GM18868 (cell line): Measurements from ENCODE around the gene DCDC1.

Experiments
- ATAC-seq: cut with Tn5 transposase; IDR thresholded peaks from one replicate; pipeline ENCODE4 v1.9.1; 2021; ENCODE audit warnings: mild to moderate bottlenecking, moderate library complexity; ENCODE audit not compliant: unreplicated experiment

DCDC1 gene

DNA sequence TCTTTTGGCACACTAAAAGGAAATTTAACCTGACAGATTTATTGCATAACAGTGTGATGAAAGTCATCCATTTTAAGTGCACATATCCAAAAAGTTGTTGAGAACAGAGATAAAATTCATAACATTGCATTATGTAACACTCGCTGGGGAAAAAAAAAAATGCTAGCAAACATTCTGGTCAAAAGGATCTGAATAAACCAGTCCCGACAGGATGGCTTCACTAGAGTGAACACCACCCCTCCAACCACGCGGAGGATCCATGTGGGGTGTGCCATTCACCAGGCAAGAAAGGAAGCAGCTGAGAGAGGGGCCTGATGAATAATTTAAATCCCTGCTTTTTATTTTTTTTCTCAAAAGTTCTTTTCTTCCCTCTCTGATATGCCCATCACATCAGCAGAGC lies 258.7 kb downstream of the DCDC1 start:
- no peak for ATAC-seq

DNA sequence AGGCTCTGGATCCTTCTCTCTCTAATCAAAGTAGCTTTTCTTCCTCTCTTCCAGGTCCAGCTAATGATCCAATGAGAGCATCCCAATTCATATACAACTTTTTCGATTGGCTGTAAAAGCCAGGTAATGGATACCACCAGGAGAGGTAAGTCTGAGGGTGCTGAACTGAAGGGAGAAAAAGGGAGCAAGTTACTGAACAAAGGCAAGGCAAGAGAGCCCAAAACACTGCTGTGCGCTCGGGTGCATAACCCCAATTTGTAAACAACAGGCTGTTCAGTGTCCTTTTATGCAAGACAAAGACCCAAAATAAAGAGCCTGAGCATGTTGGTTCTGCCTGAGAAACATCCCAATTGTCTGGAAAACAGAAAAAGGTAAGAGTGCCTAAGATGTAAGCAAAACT lies 260.1 kb downstream of the DCDC1 start:
- no peak for ATAC-seq

DNA sequence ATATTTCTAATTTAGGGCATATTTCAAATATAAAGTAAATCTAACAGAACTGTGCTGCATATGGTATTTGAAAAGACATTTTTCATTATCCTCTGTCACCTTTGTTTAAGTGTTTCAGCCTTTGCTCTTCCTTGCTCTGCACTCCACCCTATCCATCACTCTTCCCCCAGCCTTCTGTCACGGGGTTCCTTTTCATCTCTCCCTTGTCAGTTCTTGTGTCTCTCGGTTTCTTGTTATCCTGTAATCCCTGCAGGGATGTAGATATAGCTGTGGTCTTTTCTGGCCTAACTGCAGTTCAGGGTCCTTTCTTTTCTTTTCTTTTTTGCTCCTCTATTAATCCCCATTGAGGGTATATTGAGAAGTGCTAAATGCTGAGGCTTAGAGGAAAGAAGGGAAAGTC lies 261.9 kb downstream of the DCDC1 start:
- ATAC-seq, result no peak

DNA sequence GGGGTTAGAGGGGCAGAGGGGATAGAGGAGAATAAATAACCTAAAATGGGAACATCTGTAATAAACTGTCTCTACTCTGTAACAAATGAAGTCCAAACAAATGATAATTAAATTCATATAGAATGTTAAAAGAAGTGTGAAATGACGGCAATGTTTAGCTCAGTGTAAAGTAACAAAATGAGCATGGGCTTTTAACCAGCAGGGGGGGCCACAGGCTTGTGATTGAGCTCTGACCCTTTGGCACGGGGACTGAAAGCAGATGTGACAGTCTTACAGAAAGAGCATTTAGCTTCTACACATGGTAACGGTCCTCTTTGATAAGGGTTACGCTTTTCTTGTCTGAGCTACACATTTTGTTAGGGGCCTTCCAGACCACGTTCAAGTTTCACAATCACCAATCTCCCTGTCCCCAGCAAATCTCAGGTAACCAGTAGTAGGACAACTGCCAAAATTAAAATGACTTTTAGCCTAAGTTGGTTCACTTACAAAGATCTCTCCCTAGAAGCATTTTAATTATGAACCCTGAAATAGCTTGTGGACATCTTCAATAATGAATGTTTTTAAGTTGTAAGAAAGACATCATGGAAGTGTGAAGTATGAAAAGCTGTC lies 262.5 kb downstream of the DCDC1 start:
- peak; percentile 94 for ATAC-seq

DNA sequence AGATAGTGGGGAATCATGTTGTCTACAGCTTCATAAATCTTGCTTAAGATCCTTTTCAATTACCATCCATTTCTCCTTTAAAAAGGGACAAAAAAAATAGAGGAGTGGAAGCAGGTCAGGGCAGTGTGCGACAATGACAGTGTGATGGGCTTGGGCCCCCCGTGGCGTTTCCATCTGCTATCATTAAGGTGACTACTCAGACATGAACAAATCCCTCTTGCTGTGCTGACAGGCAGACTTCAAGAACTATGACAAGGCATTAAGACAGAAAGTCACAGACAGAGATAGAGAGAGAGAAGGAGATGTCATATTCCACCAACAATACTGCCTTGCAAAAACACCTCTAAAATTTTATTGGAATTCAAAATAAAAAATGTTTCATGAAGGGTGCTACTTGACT lies 263.2 kb downstream of the DCDC1 start:
- ATAC-seq, result no peak

DNA sequence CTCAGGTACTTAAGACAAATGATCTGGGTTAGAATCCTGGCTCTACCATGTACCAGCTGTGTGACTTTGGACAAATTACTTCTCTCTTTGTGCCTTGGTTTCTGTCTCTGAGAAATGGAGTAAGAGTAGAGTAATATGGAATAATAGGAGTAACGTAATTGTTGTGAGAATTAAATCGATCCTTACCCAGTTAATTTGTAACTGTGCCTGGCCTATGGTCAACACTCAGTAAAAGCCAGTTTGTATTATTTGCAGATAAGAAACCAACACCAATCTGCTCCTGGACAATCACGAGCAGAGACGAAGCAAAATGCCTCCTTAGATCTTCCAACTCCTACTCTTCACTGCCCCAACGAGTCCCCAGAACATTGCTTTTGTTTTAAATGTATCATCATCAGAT lies 266.7 kb downstream of the DCDC1 start:
- ATAC-seq, result no peak

DNA sequence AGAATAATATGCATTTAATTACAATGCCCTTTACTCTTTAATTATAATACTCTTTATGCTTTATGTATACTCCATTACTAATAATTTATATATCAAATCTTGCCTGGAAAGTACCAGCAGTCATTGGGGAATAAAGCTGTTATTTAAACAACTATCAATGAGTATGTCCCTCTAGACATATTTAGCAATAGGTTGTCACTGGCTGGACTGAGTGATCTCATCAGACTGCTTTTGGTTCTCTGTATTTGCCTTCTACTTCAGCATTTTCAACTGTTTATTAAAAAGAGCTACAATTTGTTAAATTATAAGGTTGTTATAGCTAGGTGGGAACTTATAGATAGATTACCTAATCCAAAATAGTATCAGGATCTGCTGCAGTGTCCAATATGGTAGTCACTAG lies 267.2 kb downstream of the DCDC1 start:
- no peak for ATAC-seq

DNA sequence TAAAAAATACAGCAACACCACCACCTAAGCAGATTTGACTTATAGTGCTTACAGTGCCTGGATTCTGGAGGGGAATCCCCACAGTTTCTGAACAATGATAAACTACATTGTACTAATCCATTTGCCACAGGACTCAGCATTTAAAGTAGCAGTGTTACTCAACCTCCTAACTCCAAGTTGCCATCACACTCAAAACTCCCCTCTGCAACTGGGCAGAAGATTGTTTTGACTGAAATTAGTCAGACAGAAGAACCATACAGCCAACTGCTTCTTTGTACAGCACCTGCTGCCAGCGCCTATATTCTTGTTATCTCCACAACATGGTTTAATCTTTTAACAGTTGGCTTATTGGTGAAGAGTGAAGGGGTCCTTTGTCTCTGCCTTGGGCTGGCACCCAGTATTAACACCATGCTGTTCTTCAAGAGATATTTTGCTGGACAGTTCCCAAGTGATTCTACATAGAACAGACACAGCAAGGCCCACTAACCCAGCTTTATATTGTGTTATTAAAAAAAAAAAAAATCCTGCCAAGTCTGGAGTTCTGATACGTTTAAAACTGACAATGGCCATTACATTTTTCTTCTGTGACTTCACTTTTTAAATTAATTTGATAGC lies 273.2 kb downstream of the DCDC1 start:
- ATAC-seq, result peak; percentile 73

DNA sequence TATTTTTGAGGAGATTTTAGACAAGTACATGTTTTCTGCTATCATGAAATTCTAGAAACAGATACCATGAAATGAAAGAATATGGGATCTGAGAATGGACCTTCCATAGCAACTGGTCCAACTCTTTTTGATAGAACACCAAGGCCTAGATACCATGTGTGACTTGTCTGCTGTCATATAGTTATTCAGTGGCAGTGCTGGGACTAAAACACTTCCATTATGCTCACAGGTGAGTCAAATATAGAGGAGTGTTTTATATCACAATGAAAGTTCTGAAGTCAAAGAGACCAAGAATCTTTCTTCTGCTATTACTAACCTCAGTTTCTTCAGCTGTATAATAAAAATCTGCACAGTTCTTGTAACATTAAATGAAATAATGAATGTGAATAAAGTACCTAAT lies 276.9 kb downstream of the DCDC1 start:
- no peak for ATAC-seq

DNA sequence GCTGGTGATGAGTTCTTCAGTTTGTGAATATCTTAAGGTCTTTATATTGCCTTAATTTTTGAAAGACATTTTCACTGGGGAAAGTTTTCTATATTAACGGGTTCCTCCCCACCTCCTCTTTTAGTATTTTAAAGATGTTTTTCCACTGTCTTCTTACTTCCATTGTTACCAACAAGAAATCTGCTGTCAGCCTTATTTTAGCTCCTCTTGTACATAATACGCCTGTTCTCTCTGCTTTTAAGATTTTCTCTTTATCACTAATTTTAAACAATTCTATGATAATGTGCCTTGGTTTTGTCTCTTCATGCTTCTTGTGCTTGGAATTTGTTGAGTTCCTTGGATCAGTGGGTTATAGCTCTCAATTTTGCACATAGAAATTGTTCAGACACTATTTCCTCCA lies 280.4 kb downstream of the DCDC1 start:
- no peak for ATAC-seq

DNA sequence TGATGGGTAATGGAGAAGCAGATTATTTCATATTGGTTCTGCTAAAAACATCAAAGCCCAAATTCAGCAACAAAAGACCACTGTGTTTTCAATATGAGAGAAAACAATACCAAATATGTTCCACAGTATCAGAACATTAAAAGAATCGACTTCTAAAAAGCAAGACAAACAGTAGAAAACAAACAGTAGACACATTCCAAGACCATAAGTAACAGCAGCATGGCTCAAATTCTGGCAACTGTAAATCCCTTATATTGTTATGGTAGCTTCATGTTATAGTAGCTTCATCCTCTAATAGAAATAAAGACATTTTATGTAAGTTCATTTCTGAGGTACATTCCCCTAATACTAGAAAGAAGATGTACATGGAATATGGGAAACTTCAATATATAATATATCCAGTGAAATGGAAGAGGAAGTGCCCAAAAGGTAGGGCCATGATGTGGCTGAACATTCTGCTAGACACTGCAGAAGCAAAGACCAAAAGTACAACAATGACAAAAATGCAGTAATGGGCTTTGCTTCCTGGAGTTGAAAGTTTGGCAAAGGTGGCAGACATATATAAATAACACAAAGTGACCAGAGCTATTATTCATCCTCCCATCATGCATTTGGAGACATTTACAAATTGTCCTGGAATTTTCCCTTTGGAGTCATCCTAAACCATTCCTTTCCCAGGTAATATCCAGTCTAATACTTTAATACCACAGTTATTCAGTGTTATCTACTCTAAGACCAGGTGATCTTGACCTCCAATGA lies 299.9 kb downstream of the DCDC1 start:
- no peak for ATAC-seq

DNA sequence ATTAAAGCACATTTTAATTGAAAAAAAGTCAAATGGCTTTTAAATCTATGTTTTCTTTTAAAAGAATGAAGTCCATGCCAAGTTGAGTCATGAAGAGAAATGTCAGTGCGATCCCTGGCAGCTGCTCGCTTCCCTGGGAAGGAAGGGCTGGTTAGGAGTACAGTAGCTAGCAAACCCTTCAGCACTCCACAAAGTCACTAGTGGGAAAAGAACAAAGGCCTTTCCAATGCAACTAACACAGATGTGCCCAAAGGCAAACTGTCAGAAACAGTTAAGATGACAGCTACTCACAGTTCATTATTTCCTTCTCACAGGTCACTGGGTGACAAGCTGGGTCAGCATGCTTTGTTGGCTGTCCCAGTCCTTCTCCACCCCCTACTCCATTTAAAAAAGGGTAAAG lies 308.7 kb downstream of the DCDC1 start:
- ATAC-seq, result no peak

DNA sequence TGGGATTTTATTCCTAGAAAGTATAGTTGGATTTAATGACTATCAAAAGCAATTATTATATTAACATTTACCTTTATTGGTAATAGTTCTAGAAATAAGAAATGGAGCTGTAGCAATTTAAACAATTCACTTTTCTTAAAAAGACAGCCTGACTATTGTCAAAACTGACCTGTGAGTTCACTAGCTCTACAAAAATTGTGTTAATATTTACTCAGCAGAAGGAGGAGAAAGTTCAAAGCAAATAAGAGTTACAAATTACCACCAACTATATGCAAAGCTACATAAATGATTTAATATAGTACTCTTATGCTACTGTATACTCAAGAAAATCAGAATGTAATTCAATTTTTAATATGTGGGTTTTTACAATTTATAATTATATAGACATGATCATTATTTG lies 310.0 kb downstream of the DCDC1 start:
- ATAC-seq, result no peak

DNA sequence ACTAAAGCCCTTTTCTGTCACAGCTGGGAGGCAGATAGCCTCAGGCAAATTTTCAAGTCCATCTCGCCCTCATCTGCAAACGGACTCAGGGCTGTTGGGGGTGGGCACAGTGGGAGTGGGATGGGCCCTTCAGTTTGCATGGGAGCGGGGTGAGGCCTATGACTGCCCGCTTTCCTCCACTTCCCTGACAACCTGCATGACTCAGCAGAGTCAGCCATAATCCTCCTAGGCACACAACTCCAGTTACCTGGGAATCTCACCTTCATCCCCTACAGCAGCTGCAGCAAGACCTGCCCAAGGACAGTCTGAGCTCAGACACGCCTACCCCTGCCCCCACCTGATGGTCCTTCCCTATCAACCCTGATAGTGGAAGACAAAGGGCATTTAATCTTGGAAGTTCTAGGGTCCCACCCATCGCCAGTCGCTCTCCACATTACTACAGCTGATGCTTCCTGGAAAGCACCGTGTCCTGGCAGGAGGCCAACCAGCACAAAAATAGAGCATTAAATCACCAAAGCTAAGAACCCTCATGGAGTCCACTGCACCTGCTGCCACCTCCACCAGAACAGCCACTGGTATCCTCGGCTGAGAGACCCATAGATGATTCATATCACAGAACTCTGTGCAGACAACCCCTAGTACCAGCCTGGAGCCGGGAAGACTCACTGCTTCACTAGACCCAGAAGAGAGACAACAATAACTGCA lies 319.3 kb downstream of the DCDC1 start:
- no peak for ATAC-seq

DNA sequence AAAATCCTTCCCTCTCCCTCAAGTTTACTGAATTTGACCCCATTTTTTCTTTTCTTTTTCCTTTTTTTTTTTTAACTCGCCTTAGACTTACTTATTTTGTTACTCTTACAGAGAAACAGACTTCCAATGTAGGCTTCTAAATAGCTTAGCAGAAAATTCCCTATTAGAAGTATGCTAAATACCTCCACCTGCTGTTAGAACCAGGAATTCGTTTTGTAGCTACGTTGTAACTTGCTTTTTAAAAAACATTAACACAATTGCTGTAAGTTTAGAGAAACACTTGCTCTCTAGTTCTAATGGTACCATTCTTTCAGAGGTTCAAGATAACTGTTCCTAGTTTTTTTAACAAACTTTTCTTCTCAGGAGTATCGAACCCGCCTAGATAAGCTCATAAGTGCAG lies 324.2 kb downstream of the DCDC1 start:
- ATAC-seq, result no peak

DNA sequence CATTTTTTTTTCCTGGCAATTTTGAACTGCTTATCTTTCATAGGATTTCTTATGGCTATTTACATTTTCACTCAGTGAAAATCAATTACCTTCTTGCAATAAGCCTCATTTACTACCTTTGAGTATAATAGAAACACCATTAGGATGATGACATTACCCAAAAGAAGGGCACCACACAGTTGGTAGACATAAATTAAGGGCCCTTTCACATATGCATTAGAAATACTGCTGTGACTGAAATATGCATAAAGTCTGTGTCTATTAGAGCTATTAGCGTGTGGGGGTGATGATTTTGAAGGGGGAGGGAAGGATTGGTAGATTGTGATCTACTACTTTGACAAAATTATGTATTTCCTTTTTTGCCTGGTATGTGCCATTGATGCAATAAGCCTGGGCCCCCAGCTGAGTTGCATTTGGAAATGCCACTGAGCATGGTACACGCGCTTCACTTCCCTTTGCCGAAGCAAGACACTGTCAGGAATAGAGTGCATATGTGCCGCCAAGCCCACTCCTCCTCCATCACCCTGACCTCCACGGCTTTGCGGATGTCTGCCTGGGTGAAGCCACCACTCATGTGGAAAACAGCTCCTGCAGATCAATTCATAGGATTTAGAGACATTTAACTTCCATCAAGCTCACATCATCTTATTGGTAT lies 339.3 kb downstream of the DCDC1 start:
- ATAC-seq, result no peak

DNA sequence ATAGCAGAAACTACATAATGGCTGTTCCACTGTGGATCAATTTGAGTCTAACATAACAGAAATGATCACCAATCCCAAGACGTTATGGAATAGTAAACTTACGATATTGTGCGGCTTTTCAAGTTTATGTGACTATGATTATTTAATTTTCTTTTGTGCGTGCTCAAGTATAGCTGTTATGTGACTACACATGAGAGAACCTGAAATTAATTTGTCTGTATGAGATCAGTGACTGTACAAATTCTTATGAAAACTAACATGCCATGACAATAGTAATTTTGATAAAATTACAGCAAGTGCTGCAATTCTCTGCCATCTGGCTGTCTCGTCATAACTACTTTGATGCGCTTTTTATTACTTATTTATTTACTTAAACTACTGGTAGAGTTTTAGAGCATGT lies 343.2 kb downstream of the DCDC1 start:
- ATAC-seq, result no peak

DNA sequence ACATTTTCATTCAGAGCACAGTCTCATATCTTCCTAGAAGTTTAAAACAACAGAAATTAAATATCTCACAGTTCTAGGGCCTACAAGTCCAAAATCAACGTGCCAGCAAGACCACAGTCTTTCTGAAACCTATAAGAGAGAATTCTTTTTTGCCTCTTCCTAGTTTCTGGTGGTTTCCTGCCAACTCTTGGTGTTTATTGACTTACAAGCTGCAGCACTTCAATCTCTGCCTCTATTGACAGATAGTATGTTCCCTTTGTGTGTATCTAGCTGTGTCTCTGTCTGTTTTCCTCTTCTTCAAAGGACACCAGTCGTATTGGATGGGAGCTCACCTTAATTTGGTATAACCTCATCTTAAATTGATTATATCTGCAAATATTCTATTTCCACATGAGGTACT lies 347.5 kb downstream of the DCDC1 start:
- no peak for ATAC-seq

DNA sequence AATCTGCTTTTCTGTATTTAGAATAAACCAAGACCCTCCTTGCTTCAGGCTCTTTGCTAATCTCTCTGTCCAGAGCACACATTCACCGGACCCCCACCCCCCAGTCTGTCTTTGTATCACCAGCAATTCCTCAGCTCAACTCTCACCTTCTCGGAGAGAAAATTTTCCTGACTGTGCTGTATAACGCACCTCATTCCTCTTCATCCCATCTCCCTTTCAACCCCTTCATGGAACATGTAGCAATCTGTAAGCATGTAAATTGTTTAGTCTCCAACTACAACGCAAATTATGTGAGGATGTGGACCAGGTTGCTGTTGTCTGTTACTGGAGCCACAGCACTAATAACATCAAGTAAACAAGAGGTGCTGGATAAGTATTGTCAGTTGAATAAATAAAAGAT lies 349.8 kb downstream of the DCDC1 start:
- no peak for ATAC-seq

DNA sequence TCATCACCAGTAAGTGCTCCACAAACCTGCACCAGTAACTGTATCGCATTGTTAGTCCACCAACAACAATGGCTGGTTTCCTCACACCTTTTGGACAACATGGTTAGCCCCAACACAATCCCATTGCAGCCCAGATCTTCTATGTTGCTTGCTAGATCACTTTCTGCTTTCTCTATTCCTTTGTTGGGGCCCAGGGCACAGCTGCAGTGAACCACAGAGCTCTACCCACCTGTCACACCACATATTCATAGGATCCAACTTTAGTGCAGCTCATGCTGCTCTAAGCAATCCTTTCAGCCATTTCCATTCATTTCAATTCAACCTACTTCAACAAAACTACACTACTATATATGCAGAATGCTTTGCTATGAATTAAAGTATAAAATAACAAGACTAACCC lies 364.3 kb downstream of the DCDC1 start:
- ATAC-seq, result no peak

DNA sequence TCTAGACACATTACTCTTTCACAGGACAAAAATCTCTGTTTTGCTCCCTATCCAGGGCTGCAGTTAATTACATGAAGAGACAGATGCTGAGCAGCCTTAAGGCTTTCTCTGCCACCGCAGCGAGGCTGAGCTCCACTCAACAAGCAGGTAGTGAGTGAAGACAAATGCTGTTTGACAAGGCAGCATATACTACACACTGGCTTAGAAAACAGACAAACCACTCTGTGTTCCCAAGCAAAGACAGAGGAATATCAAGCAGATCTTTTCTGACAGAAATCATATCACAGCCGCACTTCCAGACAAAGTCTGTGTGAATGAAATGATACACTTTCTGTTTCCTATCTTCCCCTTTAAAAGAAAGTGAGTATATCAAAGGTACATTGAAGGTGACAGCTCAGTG lies 368.1 kb downstream of the DCDC1 start:
- ATAC-seq, result no peak
